ENCODE measurements around the gene CALR3. TPM values are rescaled to one million over a fixed set of nuclear protein-coding genes. Genes with fewer than 3 reads are reported as not detected.

CALR3 gene
- total and polyA plus RNA-seq, 7 donors: 0.07 to 0.32 (median 0.25) TPM; not detected in 4

- no peaks in the 10 kb centered on the region for H3K27me3 ChIP-seq (ENCODE audit: insufficient read depth in 3 of 3, low read length in 2 of 3)
- H3K9me3 ChIP-seq: no peaks in the 10 kb centered on the region
- DNase-seq (no peak), ATAC-seq (no peak)
- H3K27ac ChIP-seq: peak overlapping the region; percentile 94
- TF ChIP-seq CTCF (IDR thresholded peaks at IDR 0.05): no peak
- no peaks in the 10 kb centered on the region for H3K36me3 ChIP-seq (ENCODE audit: insufficient read depth in 1 of 2, low read depth in 1 of 2)
- WGBS, 3 donors: 41 to 73% (median 44%) methylated on average over 8 of the region's 8 CpGs
- peaks cover 96% of the 10 kb centered on the region for H3K4me1 ChIP-seq
- no peak overlapping the region for H3K4me3 ChIP-seq
- intact Hi-C loops (cut with DNase I): no loop called here
Measured at GRCh38 chr19:16460454-16460853, 35.5 kb downstream of the CALR3 start.

GRCh38 chr19:16459680-16460079 lies 36.3 kb downstream of the CALR3 start:
- ATAC-seq (no peak), DNase-seq (no peak)
- Histone ChIP-seq H3K9me3 (no peaks in the 10 kb centered on the region), H3K36me3 (ENCODE audit: insufficient read depth in 1 of 2, low read depth in 1 of 2) (no peaks in the 10 kb centered on the region), H3K27ac (peak overlapping the region; percentile 94), H3K4me3 (no peak overlapping the region), H3K4me1 (peaks cover 93% of the 10 kb centered on the region), H3K27me3 (ENCODE audit: insufficient read depth in 3 of 3, low read length in 2 of 3) (no peaks in the 10 kb centered on the region)
- intact Hi-C loops (cut with DNase I): no loop called here
- no peak for TF ChIP-seq CTCF (IDR thresholded peaks at IDR 0.05)
- WGBS, 3 donors: 53 to 69% (median 63%) methylated on average over 3 of the region's 3 CpGs

DNA sequence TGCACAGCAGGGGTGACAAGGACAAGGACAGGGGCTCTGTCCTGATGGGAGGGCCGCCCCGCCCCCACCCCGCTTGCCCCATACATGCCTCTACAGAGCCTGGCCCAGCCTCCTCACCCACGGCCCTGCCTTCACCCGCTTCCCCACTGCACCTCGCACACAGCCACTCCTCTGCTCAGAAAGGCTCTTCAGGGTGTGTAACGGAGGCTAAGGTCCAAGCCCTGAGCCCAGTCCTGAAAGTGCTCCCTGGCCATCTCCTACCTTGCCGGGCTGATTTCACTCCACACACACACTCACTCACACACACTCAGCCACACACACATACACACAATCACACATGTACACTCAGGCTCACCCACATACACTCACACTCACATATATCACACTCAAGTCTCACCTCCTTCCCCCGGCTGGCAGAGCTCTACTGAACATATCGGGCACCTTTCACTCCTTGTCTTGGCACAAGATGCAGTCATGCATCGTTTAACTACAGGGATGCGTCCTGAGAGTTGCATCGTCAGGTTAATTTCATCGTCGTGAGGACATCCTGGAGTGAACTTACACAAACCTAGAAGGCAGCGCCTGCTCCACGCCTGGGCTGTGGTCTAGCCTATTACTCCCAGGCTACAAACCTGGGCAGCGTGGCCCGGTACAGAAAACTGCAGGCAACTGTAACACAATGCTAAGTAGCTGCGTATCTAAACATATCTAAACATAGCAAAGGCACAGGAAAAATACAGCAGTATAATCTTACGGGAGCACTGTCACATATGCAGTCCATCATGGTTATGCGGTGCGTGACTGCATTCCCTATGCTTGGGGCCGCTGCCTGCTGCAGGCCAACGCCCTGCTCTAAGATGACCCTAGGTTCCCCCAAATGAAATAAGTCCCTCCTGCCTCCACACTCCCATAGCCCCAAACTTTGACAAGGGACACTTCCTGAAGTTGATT lies 37.3 kb downstream of the CALR3 start:
- H3K27me3 ChIP-seq (ENCODE audit: insufficient read depth in 3 of 3, low read length in 2 of 3): no peaks in the 10 kb centered on the region
- no peak for TF ChIP-seq CTCF (IDR thresholded peaks at IDR 0.05)
- H3K4me3 ChIP-seq: peak overlapping the region; percentile 44
- intact Hi-C loops (cut with DNase I): no loop called here
- peak overlapping the region; percentile 94 for H3K27ac ChIP-seq
- peaks cover 93% of the 10 kb centered on the region for H3K4me1 ChIP-seq
- DNase-seq (peak in 1 of 2 donors; percentile 81), ATAC-seq (peak in 3 of 4 donors; percentile 5 to 36 (median 31))
- no peaks in the 10 kb centered on the region for H3K9me3 ChIP-seq
- no peaks in the 10 kb centered on the region for H3K36me3 ChIP-seq (ENCODE audit: insufficient read depth in 1 of 2, low read depth in 1 of 2)
- whole genome bisulfite sequencing, 3 donors: 41 to 72% (median 43%) methylated on average over 25 of the region's 25 CpGs

- Histone ChIP-seq H3K4me1 (peaks cover 93% of the 10 kb centered on the region), H3K27me3 (ENCODE audit: insufficient read depth in 3 of 3, low read length in 2 of 3) (no peaks in the 10 kb centered on the region), H3K27ac (peak overlapping the region; percentile 94), H3K4me3 (peak overlapping the region; percentile 44), H3K36me3 (ENCODE audit: insufficient read depth in 1 of 2, low read depth in 1 of 2) (no peaks in the 10 kb centered on the region), H3K9me3 (no peaks in the 10 kb centered on the region)
- 15 to 38% (median 22%) methylated on average over 8 of the region's 8 CpGs for WGBS, 3 donors
- DNase-seq (peak; percentile 46 to 87), ATAC-seq (peak in 2 of 4 donors; percentile 34 to 47)
- intact Hi-C loops (cut with DNase I): no loop called here
- no peak for TF ChIP-seq CTCF (IDR thresholded peaks at IDR 0.05)
Measured at GRCh38 chr19:16457954-16458331, 38.0 kb downstream of the CALR3 start.
